Measurements from ENCODE around the gene B3GNT8. TPM values are rescaled to one million over a fixed set of nuclear protein-coding genes. Genes with fewer than 3 reads are reported as not detected.
"Not testable (repeated sequence)": the region's sequence is repeated elsewhere in the genome, so short reads cannot be mapped to it uniquely, and the experiment has no call there.

B3GNT8 gene, protein sequence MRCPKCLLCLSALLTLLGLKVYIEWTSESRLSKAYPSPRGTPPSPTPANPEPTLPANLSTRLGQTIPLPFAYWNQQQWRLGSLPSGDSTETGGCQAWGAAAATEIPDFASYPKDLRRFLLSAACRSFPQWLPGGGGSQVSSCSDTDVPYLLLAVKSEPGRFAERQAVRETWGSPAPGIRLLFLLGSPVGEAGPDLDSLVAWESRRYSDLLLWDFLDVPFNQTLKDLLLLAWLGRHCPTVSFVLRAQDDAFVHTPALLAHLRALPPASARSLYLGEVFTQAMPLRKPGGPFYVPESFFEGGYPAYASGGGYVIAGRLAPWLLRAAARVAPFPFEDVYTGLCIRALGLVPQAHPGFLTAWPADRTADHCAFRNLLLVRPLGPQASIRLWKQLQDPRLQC
- total RNA-seq = 0.86 TPM in 2 replicates
- long read RNA-seq = 0 reads

DNA sequence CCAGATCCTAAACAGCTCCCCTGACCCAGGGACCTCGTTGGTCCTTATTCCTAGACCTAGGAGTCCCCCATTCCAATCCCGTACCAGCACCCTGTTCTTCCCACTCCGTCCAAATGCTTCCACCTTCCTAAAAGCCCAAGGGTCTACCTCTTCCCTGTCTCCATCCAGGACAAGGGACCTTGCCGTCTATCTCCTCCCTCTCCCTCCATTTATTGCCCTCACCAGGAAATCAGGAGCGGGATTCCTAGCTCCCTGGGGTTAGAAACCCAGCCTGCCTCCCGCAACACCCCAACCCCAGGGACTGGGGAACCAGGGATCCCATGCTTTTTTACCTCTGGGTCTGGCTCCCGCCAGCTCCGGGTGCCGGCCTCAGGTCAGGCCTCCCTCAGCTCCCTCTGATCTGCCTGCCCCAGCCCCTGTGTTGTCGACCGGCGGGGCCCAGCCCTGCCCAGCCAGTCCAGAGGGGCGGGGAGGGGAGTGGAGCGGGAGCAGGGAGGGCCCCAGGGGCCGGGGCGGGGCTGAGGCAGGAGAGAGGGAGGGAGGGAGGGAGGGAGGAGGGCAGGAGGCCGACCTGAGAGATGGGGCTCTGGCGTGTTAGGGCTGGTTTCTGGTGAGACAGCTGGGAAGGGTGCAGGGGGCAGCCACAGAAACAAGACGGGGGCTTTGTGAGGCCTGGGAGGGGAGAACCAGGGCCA is at the start of gene B3GNT8:
Gene B3GNT8, minus strand, starts transcription at position 423 of the 695 bp plus-strand sequence. CDS start 596 bp downstream, outside the sequence.
- no peaks in the 10 kb centered on the region for H3K27me3 Mint-ChIP-seq (ENCODE audit: low read depth)
- H3K27ac Mint-ChIP-seq (ENCODE audit: unreplicated experiment) = peak within 1 kb of the TSS; percentile 27
- TF ChIP-seq, protein P1, sequence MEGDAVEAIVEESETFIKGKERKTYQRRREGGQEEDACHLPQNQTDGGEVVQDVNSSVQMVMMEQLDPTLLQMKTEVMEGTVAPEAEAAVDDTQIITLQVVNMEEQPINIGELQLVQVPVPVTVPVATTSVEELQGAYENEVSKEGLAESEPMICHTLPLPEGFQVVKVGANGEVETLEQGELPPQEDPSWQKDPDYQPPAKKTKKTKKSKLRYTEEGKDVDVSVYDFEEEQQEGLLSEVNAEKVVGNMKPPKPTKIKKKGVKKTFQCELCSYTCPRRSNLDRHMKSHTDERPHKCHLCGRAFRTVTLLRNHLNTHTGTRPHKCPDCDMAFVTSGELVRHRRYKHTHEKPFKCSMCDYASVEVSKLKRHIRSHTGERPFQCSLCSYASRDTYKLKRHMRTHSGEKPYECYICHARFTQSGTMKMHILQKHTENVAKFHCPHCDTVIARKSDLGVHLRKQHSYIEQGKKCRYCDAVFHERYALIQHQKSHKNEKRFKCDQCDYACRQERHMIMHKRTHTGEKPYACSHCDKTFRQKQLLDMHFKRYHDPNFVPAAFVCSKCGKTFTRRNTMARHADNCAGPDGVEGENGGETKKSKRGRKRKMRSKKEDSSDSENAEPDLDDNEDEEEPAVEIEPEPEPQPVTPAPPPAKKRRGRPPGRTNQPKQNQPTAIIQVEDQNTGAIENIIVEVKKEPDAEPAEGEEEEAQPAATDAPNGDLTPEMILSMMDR (conservative IDR thresholded peaks at IDR 0.05) = no peak
- H3K4me1 Mint-ChIP-seq = peaks cover 5% of the 10 kb centered on the region
- H3K36me3 Mint-ChIP-seq (ENCODE audit: low read depth) = peaks cover under 1% of the 10 kb centered on the region
- DNase-seq (ENCODE audit: low read depth, low spot score) = peak; percentile 44
- no peaks in the 10 kb centered on the region for H3K9me3 Mint-ChIP-seq
- H3K4me3 Mint-ChIP-seq = peak within 1 kb of the TSS; percentile 49

DNA sequence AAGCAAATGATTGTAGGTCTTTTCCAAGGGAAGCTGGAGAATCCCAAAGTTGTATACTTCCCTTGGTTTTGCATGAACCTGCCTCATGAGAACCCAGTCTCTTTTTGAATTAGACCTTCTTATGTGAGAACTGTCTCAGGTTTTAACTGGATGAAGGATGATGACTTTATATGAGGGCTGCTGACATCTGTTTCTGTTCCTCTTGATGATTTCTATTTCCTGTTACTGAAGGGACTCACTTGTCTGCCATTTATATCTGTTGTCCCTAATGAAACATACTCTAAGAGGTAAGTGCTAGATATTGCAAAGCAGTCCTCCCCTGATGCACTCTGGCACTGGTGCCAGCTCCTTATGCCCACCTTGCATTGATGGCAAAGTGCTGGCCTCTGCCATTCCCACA is 49.4 kb upstream of the B3GNT8 start:
- TF ChIP-seq, protein P1 (conservative IDR thresholded peaks at IDR 0.05) = no peak
- Mint-ChIP-seq H3K9me3 (peaks cover 6% of the 10 kb centered on the region), H3K4me1 (no peaks in the 10 kb centered on the region), H3K36me3 (ENCODE audit: low read depth) (no peaks in the 10 kb centered on the region), H3K4me3 (no peak overlapping the region), H3K27me3 (ENCODE audit: low read depth) (peaks cover 37% of the 10 kb centered on the region), H3K27ac (ENCODE audit: unreplicated experiment) (no peak overlapping the region)
- DNase-seq (ENCODE audit: low read depth, low spot score) = no peak

DNA sequence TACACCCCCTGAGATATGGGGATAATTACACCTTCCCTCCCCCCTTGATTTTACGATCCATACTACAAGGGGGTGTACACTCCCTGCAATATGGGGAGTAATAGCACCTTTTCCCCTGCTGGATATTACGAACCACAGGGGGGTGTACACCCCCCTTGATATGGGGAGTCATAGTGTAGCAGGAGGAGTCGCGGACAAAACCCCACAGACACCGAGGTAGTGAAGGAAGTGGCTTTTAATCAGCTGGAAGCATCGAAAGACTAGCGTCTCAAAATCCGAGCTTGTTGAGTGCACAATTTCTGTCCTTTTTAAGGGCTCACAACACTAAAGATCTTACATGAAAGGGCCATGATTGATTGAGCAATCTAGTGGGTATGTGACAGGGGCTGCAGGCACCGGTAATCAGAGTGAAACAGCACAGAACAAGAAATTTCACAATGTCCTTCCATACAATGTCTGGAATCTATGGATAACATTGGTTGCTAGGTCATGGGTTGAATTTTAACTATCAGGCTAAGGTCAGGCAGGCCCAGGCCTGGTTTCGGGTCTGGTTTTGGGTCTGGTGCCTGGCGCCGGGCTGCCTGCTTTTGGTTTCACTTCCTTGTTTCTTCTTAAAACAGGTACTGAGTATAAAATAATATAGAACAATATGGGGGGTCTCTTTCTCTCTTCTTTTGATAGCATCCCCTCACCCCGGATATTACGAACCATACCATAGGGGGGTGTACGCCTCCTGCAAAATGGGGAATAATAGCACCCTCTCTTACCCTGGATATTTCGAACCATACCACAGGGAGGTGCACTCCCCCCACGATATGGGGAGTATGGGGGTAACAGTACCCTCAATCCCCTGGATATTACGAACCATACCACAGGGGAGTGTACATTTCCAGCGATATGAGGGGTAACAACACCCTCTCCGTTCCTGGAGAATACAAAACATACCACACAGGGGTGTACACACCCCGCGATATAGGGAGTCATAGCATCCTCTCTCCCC is 36.4 kb upstream of the B3GNT8 start:
- not testable (repeated sequence) for H3K36me3 Mint-ChIP-seq (ENCODE audit: low read depth); H3K4me3 Mint-ChIP-seq; H3K9me3 Mint-ChIP-seq; DNase-seq (ENCODE audit: low read depth, low spot score); H3K27ac Mint-ChIP-seq (ENCODE audit: unreplicated experiment); H3K4me1 Mint-ChIP-seq
- peaks cover 83% of the 10 kb centered on the region for H3K27me3 Mint-ChIP-seq (ENCODE audit: low read depth)

DNA sequence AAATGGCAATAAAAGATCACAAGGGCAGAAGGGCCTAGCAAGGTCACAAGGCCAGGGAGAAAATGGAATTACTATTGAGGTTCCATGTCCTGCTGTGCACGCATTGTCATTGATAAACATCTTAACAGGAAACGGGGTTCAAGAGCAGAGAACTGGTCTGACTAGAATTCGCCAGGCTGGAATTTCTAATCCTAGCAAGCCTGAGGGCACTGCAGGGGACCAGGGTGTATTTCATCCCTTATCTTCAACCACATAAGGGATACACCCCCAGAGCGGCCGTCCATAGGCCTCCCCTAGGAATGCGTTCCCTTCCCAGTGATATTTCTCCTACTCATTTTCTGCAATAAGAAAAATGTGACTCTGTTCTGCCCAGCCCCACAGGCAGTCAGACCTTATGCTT is 35.3 kb upstream of the B3GNT8 start:
- H3K9me3 Mint-ChIP-seq = peaks cover 7% of the 10 kb centered on the region
- H3K27me3 Mint-ChIP-seq (ENCODE audit: low read depth) = peaks cover 85% of the 10 kb centered on the region
- H3K4me1 Mint-ChIP-seq = no peaks in the 10 kb centered on the region
- H3K27ac Mint-ChIP-seq (ENCODE audit: unreplicated experiment) = peak overlapping the region; percentile 68
- DNase-seq (ENCODE audit: low read depth, low spot score) = no peak
- TF ChIP-seq, protein P1 (conservative IDR thresholded peaks at IDR 0.05) = no peak
- no peaks in the 10 kb centered on the region for H3K36me3 Mint-ChIP-seq (ENCODE audit: low read depth)
- H3K4me3 Mint-ChIP-seq = no peak overlapping the region

DNA sequence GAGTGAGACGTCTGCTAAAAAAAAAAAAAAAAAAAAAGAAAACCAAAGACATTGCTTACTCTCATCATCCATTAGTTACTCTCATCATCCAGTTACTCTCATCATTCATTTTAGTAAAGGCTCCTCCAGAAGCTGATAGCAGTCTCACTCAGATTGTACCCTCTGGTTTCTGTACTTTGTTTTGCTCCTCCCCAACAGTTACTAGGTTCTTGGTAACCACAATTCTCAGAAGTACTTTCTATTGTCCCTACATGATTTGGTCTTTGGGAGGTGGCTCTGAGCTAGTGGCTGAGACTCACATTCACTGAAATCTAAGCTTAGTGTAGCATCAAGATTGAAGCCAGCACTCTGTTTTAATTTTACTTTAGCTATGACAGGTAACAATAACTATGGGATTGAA is 30.1 kb upstream of the B3GNT8 start:
- H3K9me3 Mint-ChIP-seq = no peaks in the 10 kb centered on the region
- H3K36me3 Mint-ChIP-seq (ENCODE audit: low read depth) = no peaks in the 10 kb centered on the region
- no peak overlapping the region for H3K27ac Mint-ChIP-seq (ENCODE audit: unreplicated experiment)
- TF ChIP-seq, protein P1 (conservative IDR thresholded peaks at IDR 0.05) = no peak
- H3K27me3 Mint-ChIP-seq (ENCODE audit: low read depth) = peaks cover 78% of the 10 kb centered on the region
- H3K4me3 Mint-ChIP-seq = no peak overlapping the region
- DNase-seq (ENCODE audit: low read depth, low spot score) = no peak
- no peaks in the 10 kb centered on the region for H3K4me1 Mint-ChIP-seq
